Measurements from ENCODE around the gene BTBD16.

DNA sequence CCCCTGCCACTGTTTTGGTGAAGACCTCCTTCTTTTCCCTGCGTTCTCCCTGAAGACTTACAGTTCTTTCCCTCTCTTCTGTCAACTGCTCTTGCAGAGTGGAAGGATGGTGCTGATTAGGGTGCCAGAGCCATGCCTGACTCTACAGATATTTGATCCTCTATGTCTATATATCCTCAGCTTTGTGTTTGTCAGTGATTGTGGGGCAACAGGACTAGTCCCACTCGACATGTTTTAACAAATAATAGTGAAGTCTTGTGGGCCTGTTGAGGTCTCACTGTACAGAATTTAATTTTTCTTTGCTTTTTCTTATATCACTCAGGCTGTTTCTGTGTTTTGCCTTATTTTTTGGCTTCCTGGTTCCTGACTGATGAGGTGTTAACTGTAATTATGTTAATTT, 108.4 kb downstream of the BTBD16 start:
- TF ChIP-seq, protein P1, sequence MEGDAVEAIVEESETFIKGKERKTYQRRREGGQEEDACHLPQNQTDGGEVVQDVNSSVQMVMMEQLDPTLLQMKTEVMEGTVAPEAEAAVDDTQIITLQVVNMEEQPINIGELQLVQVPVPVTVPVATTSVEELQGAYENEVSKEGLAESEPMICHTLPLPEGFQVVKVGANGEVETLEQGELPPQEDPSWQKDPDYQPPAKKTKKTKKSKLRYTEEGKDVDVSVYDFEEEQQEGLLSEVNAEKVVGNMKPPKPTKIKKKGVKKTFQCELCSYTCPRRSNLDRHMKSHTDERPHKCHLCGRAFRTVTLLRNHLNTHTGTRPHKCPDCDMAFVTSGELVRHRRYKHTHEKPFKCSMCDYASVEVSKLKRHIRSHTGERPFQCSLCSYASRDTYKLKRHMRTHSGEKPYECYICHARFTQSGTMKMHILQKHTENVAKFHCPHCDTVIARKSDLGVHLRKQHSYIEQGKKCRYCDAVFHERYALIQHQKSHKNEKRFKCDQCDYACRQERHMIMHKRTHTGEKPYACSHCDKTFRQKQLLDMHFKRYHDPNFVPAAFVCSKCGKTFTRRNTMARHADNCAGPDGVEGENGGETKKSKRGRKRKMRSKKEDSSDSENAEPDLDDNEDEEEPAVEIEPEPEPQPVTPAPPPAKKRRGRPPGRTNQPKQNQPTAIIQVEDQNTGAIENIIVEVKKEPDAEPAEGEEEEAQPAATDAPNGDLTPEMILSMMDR (IDR thresholded peaks at IDR 0.05), result no peak
- TF ChIP-seq POLR2AphosphoS5 (IDR thresholded peaks at IDR 0.05; ENCODE audit: insufficient read depth in 1 of 2, low read depth in 1 of 2), result no peak
